Adrenal gland (tissue), 5 donors: ENCODE data around the gene IL1RAP.

Experiments
- CTCF ChIP-seq, 6 experiments: fragments of 450-650 bp in 4 of 6; fragments of 200-600 bp in 2 of 6; sonication (generic) in 1 of 6; IDR thresholded peaks; 1 replicate in 5 of 6; 2 replicates in 1 of 6; pipeline versions ENCODE4 v1.5.1 to v1.8.0; 2016 to 2021; ENCODE audit warnings: antibody characterized with exemption in 6 of 6, mild to moderate bottlenecking in 2 of 6, moderate library complexity in 1 of 6
- POLR2A ChIP-seq, 2 donors: fragments of 450-650 bp; IDR thresholded peaks; one replicate each; pipeline ENCODE4 v1.6.1; 2017; ENCODE audit warnings: antibody characterized with exemption in 2 of 2, mild to moderate bottlenecking in 2 of 2, moderate library complexity in 1 of 2
- donor health status: DM: no; HTN: no; CAD: no.

- TF ChIP-seq CTCF (IDR thresholded peaks at IDR 0.05) (no peak), POLR2A (IDR thresholded peaks at IDR 0.05) (no peak)
Observed at GRCh38 chr3:190580417-190580816, 66.5 kb downstream of the IL1RAP start.
